Measurements from ENCODE around the gene ZNF814. TPM values are rescaled to one million over a fixed set of nuclear protein-coding genes. Genes with fewer than 3 reads are reported as not detected.
A peak's percentile ranks its signal among the peaks of the same experiment; 100 is the strongest.

ZNF814 gene
- total RNA-seq, 2 experiments from 2014 or later = 25.0 to 27.9 TPM

DNA sequence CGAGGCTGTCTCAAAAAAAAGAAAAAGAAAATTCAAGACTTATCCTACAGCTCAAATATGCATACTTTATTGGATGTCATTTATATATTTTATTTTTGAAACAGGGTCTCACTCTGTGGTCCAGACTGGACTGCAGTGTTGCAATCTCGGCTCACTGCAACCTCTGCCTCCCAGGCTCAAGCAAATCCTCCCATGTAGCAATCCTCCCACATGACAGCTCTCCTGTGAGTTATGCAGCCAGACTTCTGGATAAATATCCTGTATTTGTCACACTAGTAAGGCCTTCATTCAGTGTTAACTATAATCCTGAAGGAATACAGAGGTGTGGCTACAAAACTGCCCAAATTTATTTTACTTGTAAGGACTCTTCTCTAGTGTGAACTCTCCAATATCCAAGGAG lies 81.3 kb downstream of the ZNF814 start:
- Mint-ChIP-seq H3K27me3 (no peaks in the 10 kb centered on the region), H3K27ac (no peak overlapping the region), H3K9me3 (no peaks in the 10 kb centered on the region), H3K36me3 (ENCODE audit: low read depth) (peaks cover 52% of the 10 kb centered on the region), H3K4me3 (no peak overlapping the region), H3K4me1 (ENCODE audit: low read depth) (peaks cover 39% of the 10 kb centered on the region)
- no peak for DNase-seq
- ChIA-PET CTCF (no interaction called here), POLR2A (interaction anchor here (0.6 kb wide), 1 partner anchor 49 kb away, joined by 3 read pairs; no protein-coding TSS in a partner anchor)
- no peak for TF ChIP-seq CTCF (IDR thresholded peaks at IDR 0.05)
- intact Hi-C loops (cut with micrococcal nuclease) = no loop called here
- no peak for ATAC-seq

GRCh38 chr19:57803594-57804325 lies 85.1 kb downstream of the ZNF814 start:
- Mint-ChIP-seq H3K4me1 (ENCODE audit: low read depth) (peaks cover 29% of the 10 kb centered on the region), H3K27me3 (no peaks in the 10 kb centered on the region), H3K9me3 (no peaks in the 10 kb centered on the region), H3K4me3 (peak overlapping the region; percentile 70), H3K36me3 (ENCODE audit: low read depth) (peaks cover 43% of the 10 kb centered on the region), H3K27ac (peak overlapping the region; percentile 78)
- ChIA-PET CTCF (interaction anchor here (0.9 kb wide), 1 partner anchor 8 kb away, joined by 3 read pairs; no protein-coding TSS in a partner anchor), POLR2A (interaction anchor here (0.6 to 1.4 kb wide), 4 partner anchors 11 to 31 kb away, joined by 3 read pairs; partner anchors contain the start of gene ZNF552)
- TF ChIP-seq CTCF (IDR thresholded peaks at IDR 0.05) = no peak
- ATAC-seq = peak; percentile 62
- peak; percentile 55 for DNase-seq
- intact Hi-C loops (cut with micrococcal nuclease) = no loop called here

GRCh38 chr19:57803265-57803593 lies 85.6 kb downstream of the ZNF814 start:
- peaks cover 26% of the 10 kb centered on the region for H3K4me1 Mint-ChIP-seq (ENCODE audit: low read depth)

GRCh38 chr19:57802269-57802668 lies 86.6 kb downstream of the ZNF814 start:
- no peak overlapping the region for H3K4me3 Mint-ChIP-seq
- ChIA-PET POLR2A (interaction anchor here (0.6 kb wide), 2 partner anchors 21 to 81 kb away, joined by 3 to 4 read pairs; no protein-coding TSS in a partner anchor), CTCF (no interaction called here)
- intact Hi-C loops (cut with micrococcal nuclease) = no loop called here
- no peak for DNase-seq
- no peaks in the 10 kb centered on the region for H3K27me3 Mint-ChIP-seq
- H3K27ac Mint-ChIP-seq = peak overlapping the region; percentile 3
- no peak for TF ChIP-seq CTCF (IDR thresholded peaks at IDR 0.05)
- H3K9me3 Mint-ChIP-seq = no peaks in the 10 kb centered on the region
- no peak for ATAC-seq
- H3K4me1 Mint-ChIP-seq (ENCODE audit: low read depth) = peaks cover 26% of the 10 kb centered on the region
- H3K36me3 Mint-ChIP-seq (ENCODE audit: low read depth) = peaks cover 32% of the 10 kb centered on the region

More at GRCh38 chr19:57803265-57803593, 85.6 kb downstream of the ZNF814 start:
- POLR2A ChIA-PET = interaction anchor here (0.9 to 1.4 kb wide), 3 partner anchors 12 to 30 kb away, joined by 3 read pairs; partner anchors contain the start of gene ZNF552
- ATAC-seq (no peak), DNase-seq (no peak)
- CTCF ChIA-PET = no interaction called here
- H3K4me3 Mint-ChIP-seq = peak overlapping the region; percentile 70
- H3K36me3 Mint-ChIP-seq (ENCODE audit: low read depth) = peaks cover 39% of the 10 kb centered on the region
- H3K27ac Mint-ChIP-seq = peak overlapping the region; percentile 78
- H3K27me3 Mint-ChIP-seq = no peaks in the 10 kb centered on the region
- intact Hi-C loops (cut with micrococcal nuclease) = no loop called here
- no peaks in the 10 kb centered on the region for H3K9me3 Mint-ChIP-seq
- TF ChIP-seq CTCF (IDR thresholded peaks at IDR 0.05) = no peak

- Mint-ChIP-seq H3K27me3 (no peaks in the 10 kb centered on the region), H3K4me1 (ENCODE audit: low read depth) (peaks cover 26% of the 10 kb centered on the region), H3K4me3 (no peak overlapping the region), H3K9me3 (no peaks in the 10 kb centered on the region), H3K27ac (no peak overlapping the region), H3K36me3 (ENCODE audit: low read depth) (peaks cover 34% of the 10 kb centered on the region)
- TF ChIP-seq CTCF (IDR thresholded peaks at IDR 0.05) = no peak
- no peak for ATAC-seq
- CTCF ChIA-PET = interaction anchor here (0.6 kb wide), 1 partner anchor 124 kb away, joined by 3 read pairs; no protein-coding TSS in a partner anchor
- DNase-seq = no peak
- intact Hi-C loops (cut with micrococcal nuclease) = no loop called here
- POLR2A ChIA-PET = interaction anchor here (0.9 to 1.4 kb wide), 3 partner anchors 9 to 21 kb away, joined by 3 to 4 read pairs (median 3); partner anchors contain the start of gene ZNF552
These were observed 88.1 kb downstream of the ZNF814 start for GRCh38 chr19:57800696-57801095.

All from activated CD8-positive, alpha-beta T cell treated with anti-CD3 and anti-CD28 coated beads for 36 hours (primary cell).